HCT116 (cell line): ENCODE results near the gene TIRAP. TPM values are rescaled to one million over a fixed set of nuclear protein-coding genes. Genes with fewer than 3 reads are reported as not detected.

Experiments used
- ATAC-seq: fragments of 200-7000 bp; cut with Tn5 transposase; 2 replicates; pipeline ENCODE4 v1.9.1; 2020; ENCODE audit warnings: mild to moderate bottlenecking, moderate library complexity
- BruUV-seq: library from RNA; stranded (reverse); fragments of 400-500 nt; replicated peaks from 2 replicates; lab custom pipeline; 2021; lab: Mats Ljungman, UMichigan
- CTCF ChIA-PET: fragments of 300-600 bp; sonication (Branson Sonifier 250); formaldehyde crosslinking; loops from one replicate; lab custom pipeline; 2021; ENCODE audit warnings: antibody characterized with exemption; lab: Charles Lee
- POLR2A ChIA-PET: fragments of 300-600, 350-600 bp; sonication (Branson Sonifier 250); formaldehyde crosslinking; loops from one replicate; lab custom pipeline; 2021; ENCODE audit warnings: antibody characterized with exemption; lab: Charles Lee
- RAD21 ChIA-PET, 2 experiments: fragments of 300-600 bp; sonication (Branson Sonifier 250); formaldehyde crosslinking; loops; one replicate each; lab custom pipeline; 2023; ENCODE audit warnings: low total read pairs in 2 of 2; ENCODE audit not compliant: uncharacterized antibody in 2 of 2, unreplicated experiment in 2 of 2, low non-redundant PET in 1 of 2; lab: Charles Lee
- DNase-seq: peaks from one replicate; pipeline ENCODE4 v3.0.0-alpha.2; 2010; ENCODE audit warnings: low read depth, low spot score
- H2AFZ ChIP-seq: fragments of 200-600 bp; shearing (Covaris generic), sonication (generic); 2 replicates; pipeline ENCODE4 v1.6.1; 2017; ENCODE audit warnings: low read depth, mixed run types, mixed read lengths, antibody characterized with exemption, low read length; ENCODE audit not compliant: poor library complexity, severe bottlenecking
- H3K27ac ChIP-seq: 2 replicates; pipeline ENCODE4 v1.5.1; 2012; ENCODE audit warnings: low read depth, low read length
- H3K27me3 ChIP-seq: fragments of 200-600 bp; sonication (generic); 2 replicates; pipeline ENCODE4 v1.6.1; 2016; ENCODE audit warnings: mixed run types, low read length, mixed read lengths; ENCODE audit not compliant: insufficient read depth
- H3K36me3 ChIP-seq, 2 experiments: fragments of 200-500 bp in 1 of 2; fragments of 200-600 bp in 1 of 2; sonication (Bioruptor generic) in 1 of 2; sonication (generic) in 1 of 2; 2 replicates each; pipeline versions ENCODE4 v1.5.1 to v1.6.1; 2014 to 2016; ENCODE audit warnings: low read length in 2 of 2, inconsistent platforms in 1 of 2, mixed read lengths in 1 of 2, mixed run types in 1 of 2; ENCODE audit not compliant: insufficient read depth in 2 of 2, control insufficient read depth in 1 of 2
- H3K4me1 ChIP-seq, 2 experiments: fragments of 200-600 bp in 1 of 2; sonication (generic) in 1 of 2; 2 replicates each; pipeline versions ENCODE4 v1.5.1 to v1.6.1; 2012 to 2017; ENCODE audit warnings: low read length in 2 of 2, inconsistent platforms in 1 of 2, mild to moderate bottlenecking in 1 of 2, mixed read lengths in 1 of 2, mixed run types in 1 of 2, moderate library complexity in 1 of 2; ENCODE audit not compliant: insufficient read depth in 2 of 2, control insufficient read depth in 1 of 2
- H3K4me2 ChIP-seq: fragments of 200-600 bp; sonication (generic); 2 replicates; pipeline ENCODE4 v1.6.1; 2017; ENCODE audit warnings: mixed run types, low read length, mixed read lengths
- H3K4me3 ChIP-seq, 2 experiments: fragments of 200-600 bp in 1 of 2; sonication (generic) in 1 of 2; replicated peaks in 1 of 2; 2 replicates each; pipeline ENCODE4 v1.5.1; 2011 to 2016; ENCODE audit warnings: low read length in 2 of 2, control low read depth in 1 of 2, low read depth in 1 of 2, mild to moderate bottlenecking in 1 of 2, mixed read lengths in 1 of 2, mixed run types in 1 of 2
- H3K79me2 ChIP-seq: fragments of 200-600 bp; sonication (generic); 2 replicates; pipeline ENCODE4 v1.6.1; 2017; ENCODE audit warnings: mild to moderate bottlenecking, mixed run types, low read length, moderate library complexity, mixed read lengths; ENCODE audit not compliant: insufficient read depth
- H3K9ac ChIP-seq: fragments of 200-600 bp; sonication (generic); 2 replicates; pipeline ENCODE4 v1.6.1; 2016; ENCODE audit warnings: low read length, mixed read lengths
- H3K9me2 ChIP-seq: fragments of 200-600 bp; sonication (generic), shearing (Covaris generic); 2 replicates; pipeline ENCODE4 v1.6.1; 2017; ENCODE audit warnings: mixed run types, mild to moderate bottlenecking, moderate library complexity; ENCODE audit not compliant: insufficient read depth
- H3K9me3 ChIP-seq, 2 experiments: fragments of 200-500 bp in 1 of 2; fragments of 200-600 bp in 1 of 2; sonication (Bioruptor generic) in 1 of 2; sonication (generic) in 1 of 2; 2 replicates each; pipeline ENCODE4 v1.6.1; 2014 to 2017; ENCODE audit warnings: low read length in 2 of 2, mixed read lengths in 2 of 2, inconsistent platforms in 1 of 2, low read depth in 1 of 2, mild to moderate bottlenecking in 1 of 2, mixed run types in 1 of 2, moderate library complexity in 1 of 2; ENCODE audit not compliant: control insufficient read depth in 1 of 2, insufficient read depth in 1 of 2
- H4K20me1 ChIP-seq: fragments of 200-600 bp; sonication (generic), shearing (Covaris generic); 2 replicates; pipeline ENCODE4 v1.6.1; 2017; ENCODE audit warnings: mixed run types, mild to moderate bottlenecking, moderate library complexity; ENCODE audit not compliant: insufficient read depth
- CEBPB ChIP-seq: IDR thresholded peaks from 2 replicates; pipeline ENCODE4 v1.6.1; 2012; ENCODE audit warnings: low read depth
- EZH2 ChIP-seq: fragments of 200-600 bp; sonication (generic); IDR thresholded peaks from 2 replicates; pipeline ENCODE4 v1.6.1; 2017; ENCODE audit warnings: antibody characterized with exemption, mixed run types
- EZH2phosphoT487 ChIP-seq: fragments of 200-600 bp; IDR thresholded peaks from 2 replicates; pipeline ENCODE4 v1.6.1; 2018; ENCODE audit warnings: antibody characterized with exemption, borderline replicate concordance
- FOSL1 ChIP-seq: IDR thresholded peaks from 2 replicates; pipeline ENCODE4 v1.6.1; 2012; ENCODE audit warnings: low read depth
- POLR2A ChIP-seq: IDR thresholded peaks from 2 replicates; pipeline ENCODE4 v1.7.0; 2011; ENCODE audit warnings: borderline replicate concordance; ENCODE audit not compliant: insufficient read depth, insufficient read length; ENCODE audit errors: extremely low read depth
- POLR2AphosphoS5 ChIP-seq: IDR thresholded peaks from 2 replicates; pipeline ENCODE4 v1.6.1; 2011; ENCODE audit warnings: mild to moderate bottlenecking, low read depth, low read length, moderate library complexity
- RAD21 ChIP-seq: IDR thresholded peaks from 2 replicates; pipeline ENCODE4 v1.6.1; 2012; ENCODE audit warnings: low read depth, mild to moderate bottlenecking
- TCF7L2 ChIP-seq: IDR thresholded peaks from 2 replicates; pipeline ENCODE4 v1.7.0; 2011; ENCODE audit warnings: borderline replicate concordance, inconsistent platforms; ENCODE audit not compliant: insufficient read depth, insufficient read length; ENCODE audit errors: extremely low read depth
- YY1 ChIP-seq: IDR thresholded peaks from 2 replicates; pipeline ENCODE4 v1.6.1; 2011; ENCODE audit warnings: low read length, low read depth, moderate library complexity, mild to moderate bottlenecking; ENCODE audit not compliant: insufficient replicate concordance; ENCODE audit errors: extremely low read depth
- ZNF274 ChIP-seq: fragments of 200-500 bp; sonication (Bioruptor generic); IDR thresholded peaks from 2 replicates; pipeline ENCODE4 v1.6.1; 2014; ENCODE audit warnings: mild to moderate bottlenecking, low read depth, low read length, inconsistent platforms
- intact Hi-C: fragments of 100-400 bp; cut with micrococcal nuclease; formaldehyde crosslinking; loops from 2 replicates; pipeline ENCODE4 v1.10.0; 2022
- total RNA-seq: library from RNA; stranded (reverse); gene quantifications from one replicate; pipeline ENCODE4 v1.2.1, GENCODE V29; 2021; ENCODE audit not compliant: unreplicated experiment
- TF ChIP-seq, protein P1 (sequence below): IDR thresholded peaks from 2 replicates; pipeline ENCODE4 v1.6.1; 2012
- TF ChIP-seq, protein P2 (sequence below): IDR thresholded peaks from 2 replicates; pipeline ENCODE4 v1.6.1; 2011; ENCODE audit warnings: mild to moderate bottlenecking, low read length, moderate library complexity; ENCODE audit not compliant: insufficient replicate concordance; ENCODE audit errors: extremely low read depth
- TF ChIP-seq, protein P3 (sequence below): IDR thresholded peaks from 2 replicates; pipeline ENCODE4 v1.6.1; 2012; ENCODE audit warnings: low read depth

TIRAP gene
- total RNA-seq, 1 experiment from 2014 or later, result 10.8 TPM

DNA sequence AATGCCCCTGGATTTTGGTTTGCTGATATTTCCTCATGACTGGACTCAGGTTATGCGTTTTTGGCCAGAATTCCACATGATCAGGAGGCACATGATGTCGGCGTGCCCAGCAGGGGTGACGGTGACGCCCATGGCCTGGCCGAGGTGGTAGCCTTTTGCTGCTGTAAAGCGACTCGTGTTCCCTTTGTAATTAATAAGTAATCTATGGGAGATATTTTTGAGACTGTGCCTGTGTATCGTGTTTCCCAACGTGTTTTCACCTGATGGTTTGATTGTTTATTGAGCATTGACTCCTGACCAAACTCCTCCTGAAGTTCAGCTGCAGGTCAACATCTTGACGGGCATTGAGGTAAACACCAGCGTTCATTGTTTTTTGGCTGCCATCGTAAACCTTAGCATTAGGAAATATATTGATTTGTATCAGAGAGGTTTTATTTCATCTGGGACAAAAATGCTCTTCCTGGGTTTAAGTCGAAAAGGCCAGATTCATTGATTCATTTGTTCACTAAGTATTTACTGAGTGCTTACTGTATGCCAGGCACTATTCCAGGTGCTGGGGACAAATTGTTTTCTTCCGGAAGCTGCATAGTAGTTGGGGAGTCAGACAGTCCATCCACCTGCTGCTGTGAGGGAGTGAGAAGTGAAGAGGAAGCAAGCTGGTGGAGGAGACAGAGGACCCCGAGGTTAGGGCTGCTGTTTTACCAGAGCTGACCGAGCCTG, 44.5 kb downstream of the TIRAP start:
- H3K27ac ChIP-seq, result no peak overlapping the region
- ChIA-PET RAD21 (no interaction called here), POLR2A (no interaction called here), CTCF (no interaction called here)
- no peaks in the 10 kb centered on the region for H3K36me3 ChIP-seq
- no peak overlapping the region for H3K9ac ChIP-seq
- no peak overlapping the region for H2AFZ ChIP-seq
- no peaks in the 10 kb centered on the region for H3K9me3 ChIP-seq
- H3K9me2 ChIP-seq, result no peaks in the 10 kb centered on the region
- no peak for DNase-seq
- H3K4me1 ChIP-seq, result peaks cover 0 to 8% of the 10 kb centered on the region in 2 experiments; a peak in 2 of 4 replicates
- BruUV-seq, result no TSS peak
- no peak overlapping the region for H3K4me3 ChIP-seq
- H4K20me1 ChIP-seq, result no peaks in the 10 kb centered on the region
- ATAC-seq, result no peak
- H3K4me2 ChIP-seq, result no peak overlapping the region
- no peaks in the 10 kb centered on the region for H3K27me3 ChIP-seq
- TF ChIP-seq, protein P1, sequence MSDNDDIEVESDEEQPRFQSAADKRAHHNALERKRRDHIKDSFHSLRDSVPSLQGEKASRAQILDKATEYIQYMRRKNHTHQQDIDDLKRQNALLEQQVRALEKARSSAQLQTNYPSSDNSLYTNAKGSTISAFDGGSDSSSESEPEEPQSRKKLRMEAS, result no peak
- TF ChIP-seq, protein P2, sequence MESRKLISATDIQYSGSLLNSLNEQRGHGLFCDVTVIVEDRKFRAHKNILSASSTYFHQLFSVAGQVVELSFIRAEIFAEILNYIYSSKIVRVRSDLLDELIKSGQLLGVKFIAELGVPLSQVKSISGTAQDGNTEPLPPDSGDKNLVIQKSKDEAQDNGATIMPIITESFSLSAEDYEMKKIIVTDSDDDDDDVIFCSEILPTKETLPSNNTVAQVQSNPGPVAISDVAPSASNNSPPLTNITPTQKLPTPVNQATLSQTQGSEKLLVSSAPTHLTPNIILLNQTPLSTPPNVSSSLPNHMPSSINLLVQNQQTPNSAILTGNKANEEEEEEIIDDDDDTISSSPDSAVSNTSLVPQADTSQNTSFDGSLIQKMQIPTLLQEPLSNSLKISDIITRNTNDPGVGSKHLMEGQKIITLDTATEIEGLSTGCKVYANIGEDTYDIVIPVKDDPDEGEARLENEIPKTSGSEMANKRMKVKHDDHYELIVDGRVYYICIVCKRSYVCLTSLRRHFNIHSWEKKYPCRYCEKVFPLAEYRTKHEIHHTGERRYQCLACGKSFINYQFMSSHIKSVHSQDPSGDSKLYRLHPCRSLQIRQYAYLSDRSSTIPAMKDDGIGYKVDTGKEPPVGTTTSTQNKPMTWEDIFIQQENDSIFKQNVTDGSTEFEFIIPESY, result no peak
- intact Hi-C loops, result no loop called here
- H3K79me2 ChIP-seq, result no peaks in the 10 kb centered on the region

DNA sequence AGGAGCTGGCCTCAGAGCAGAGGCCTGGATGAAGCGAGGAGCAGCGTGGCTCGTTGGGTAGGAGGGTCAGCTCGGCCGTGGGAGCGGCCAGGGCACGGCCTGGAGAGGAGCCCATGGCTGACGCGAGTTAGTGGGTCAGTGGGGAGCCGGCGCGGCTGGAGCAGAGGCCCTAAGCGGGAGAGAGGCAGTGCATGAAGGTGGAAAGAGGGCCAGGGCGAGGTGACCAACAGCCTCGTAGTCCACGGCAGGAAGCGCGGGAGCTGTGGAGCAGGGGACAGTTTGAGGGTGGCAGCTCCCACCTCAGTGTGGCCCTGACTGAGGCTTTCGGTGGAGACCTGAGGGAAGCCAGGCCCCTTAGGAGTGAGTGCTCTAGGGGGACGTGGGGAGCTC, 45.1 kb downstream of the TIRAP start:
- POLR2A ChIA-PET, result no interaction called here

More for the DNA sequence above, 45.1 kb downstream of the TIRAP start:
- Histone ChIP-seq H2AFZ (no peak overlapping the region), H3K36me3 (no peaks in the 10 kb centered on the region), H3K4me1 (peaks cover 0 to 10% of the 10 kb centered on the region in 2 experiments; a peak in 2 of 4 replicates), H3K27me3 (no peaks in the 10 kb centered on the region), H3K27ac (no peak overlapping the region), H3K9me3 (no peaks in the 10 kb centered on the region), H3K9ac (no peak overlapping the region), H3K79me2 (no peaks in the 10 kb centered on the region), H4K20me1 (no peaks in the 10 kb centered on the region), H3K4me3 (no peak overlapping the region), H3K9me2 (no peaks in the 10 kb centered on the region), H3K4me2 (no peak overlapping the region)
- ATAC-seq (no peak), DNase-seq (no peak)
- intact Hi-C loops, result no loop called here
- RAD21 ChIA-PET, result no interaction called here
- no peak for TF ChIP-seq FOSL1
- no peak for TF ChIP-seq YY1
- no peak for TF ChIP-seq TCF7L2
- TF ChIP-seq, protein P3, sequence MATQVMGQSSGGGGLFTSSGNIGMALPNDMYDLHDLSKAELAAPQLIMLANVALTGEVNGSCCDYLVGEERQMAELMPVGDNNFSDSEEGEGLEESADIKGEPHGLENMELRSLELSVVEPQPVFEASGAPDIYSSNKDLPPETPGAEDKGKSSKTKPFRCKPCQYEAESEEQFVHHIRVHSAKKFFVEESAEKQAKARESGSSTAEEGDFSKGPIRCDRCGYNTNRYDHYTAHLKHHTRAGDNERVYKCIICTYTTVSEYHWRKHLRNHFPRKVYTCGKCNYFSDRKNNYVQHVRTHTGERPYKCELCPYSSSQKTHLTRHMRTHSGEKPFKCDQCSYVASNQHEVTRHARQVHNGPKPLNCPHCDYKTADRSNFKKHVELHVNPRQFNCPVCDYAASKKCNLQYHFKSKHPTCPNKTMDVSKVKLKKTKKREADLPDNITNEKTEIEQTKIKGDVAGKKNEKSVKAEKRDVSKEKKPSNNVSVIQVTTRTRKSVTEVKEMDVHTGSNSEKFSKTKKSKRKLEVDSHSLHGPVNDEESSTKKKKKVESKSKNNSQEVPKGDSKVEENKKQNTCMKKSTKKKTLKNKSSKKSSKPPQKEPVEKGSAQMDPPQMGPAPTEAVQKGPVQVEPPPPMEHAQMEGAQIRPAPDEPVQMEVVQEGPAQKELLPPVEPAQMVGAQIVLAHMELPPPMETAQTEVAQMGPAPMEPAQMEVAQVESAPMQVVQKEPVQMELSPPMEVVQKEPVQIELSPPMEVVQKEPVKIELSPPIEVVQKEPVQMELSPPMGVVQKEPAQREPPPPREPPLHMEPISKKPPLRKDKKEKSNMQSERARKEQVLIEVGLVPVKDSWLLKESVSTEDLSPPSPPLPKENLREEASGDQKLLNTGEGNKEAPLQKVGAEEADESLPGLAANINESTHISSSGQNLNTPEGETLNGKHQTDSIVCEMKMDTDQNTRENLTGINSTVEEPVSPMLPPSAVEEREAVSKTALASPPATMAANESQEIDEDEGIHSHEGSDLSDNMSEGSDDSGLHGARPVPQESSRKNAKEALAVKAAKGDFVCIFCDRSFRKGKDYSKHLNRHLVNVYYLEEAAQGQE, result no peak
- TF ChIP-seq ZNF274, result no peak
- TF ChIP-seq EZH2phosphoT487, result no peak
- no peak for TF ChIP-seq POLR2AphosphoS5
- TF ChIP-seq EZH2, result no peak
- no peak for TF ChIP-seq CEBPB
- TF ChIP-seq POLR2A, result no peak
- TF ChIP-seq, protein P1, result no peak
- no peak for TF ChIP-seq RAD21
- CTCF ChIA-PET, result no interaction called here
- BruUV-seq, result no TSS peak
